GM10266 (cell line): ENCODE measurements around the gene DDX51.

Source experiments
- DNase-seq: peaks from one replicate; pipeline ENCODE4 v3.0.0; 2012; ENCODE audit errors: extremely low spot score
- TF ChIP-seq, protein P1 (sequence below): IDR thresholded peaks from 2 replicates; pipeline ENCODE4 v1.5.1; 2012; ENCODE audit warnings: mild to moderate bottlenecking, low read depth; ENCODE audit not compliant: control insufficient read depth, insufficient read depth; ENCODE audit errors: missing control alignments

The DDX51 gene

DNA sequence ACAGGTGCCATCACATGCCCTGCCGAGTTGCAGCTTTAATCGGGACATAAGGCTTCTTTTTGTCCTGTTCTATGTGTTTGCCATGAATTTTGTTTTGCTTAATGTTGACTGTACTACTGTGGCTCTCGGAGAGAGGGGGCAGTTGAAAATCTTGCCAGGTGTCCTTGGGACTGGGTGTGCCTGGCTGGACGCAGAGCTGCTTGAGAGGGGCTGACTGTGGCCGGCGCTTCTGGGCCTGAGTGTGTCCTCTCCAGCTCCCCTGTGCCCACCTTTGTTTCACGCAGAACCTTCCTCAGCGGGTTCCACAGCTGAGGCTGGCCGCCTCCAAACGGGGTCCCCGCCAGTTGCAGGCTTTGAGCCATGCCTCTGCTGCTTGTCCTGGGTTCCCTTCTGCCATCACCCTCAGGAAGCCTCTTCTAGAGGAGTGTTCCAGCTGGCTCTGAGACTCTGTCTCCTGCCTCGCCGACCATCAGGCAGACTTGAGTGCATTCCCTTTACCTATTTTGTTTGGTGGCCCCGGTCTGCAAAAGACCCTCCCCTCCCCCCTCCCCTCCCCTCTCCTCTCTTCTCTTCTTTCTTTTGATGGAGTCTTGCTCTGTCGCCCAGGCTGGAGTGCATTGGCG is 49.7 kb downstream of the DDX51 start:
- no peak for DNase-seq
- TF ChIP-seq, protein P1, sequence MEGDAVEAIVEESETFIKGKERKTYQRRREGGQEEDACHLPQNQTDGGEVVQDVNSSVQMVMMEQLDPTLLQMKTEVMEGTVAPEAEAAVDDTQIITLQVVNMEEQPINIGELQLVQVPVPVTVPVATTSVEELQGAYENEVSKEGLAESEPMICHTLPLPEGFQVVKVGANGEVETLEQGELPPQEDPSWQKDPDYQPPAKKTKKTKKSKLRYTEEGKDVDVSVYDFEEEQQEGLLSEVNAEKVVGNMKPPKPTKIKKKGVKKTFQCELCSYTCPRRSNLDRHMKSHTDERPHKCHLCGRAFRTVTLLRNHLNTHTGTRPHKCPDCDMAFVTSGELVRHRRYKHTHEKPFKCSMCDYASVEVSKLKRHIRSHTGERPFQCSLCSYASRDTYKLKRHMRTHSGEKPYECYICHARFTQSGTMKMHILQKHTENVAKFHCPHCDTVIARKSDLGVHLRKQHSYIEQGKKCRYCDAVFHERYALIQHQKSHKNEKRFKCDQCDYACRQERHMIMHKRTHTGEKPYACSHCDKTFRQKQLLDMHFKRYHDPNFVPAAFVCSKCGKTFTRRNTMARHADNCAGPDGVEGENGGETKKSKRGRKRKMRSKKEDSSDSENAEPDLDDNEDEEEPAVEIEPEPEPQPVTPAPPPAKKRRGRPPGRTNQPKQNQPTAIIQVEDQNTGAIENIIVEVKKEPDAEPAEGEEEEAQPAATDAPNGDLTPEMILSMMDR = no peak

DNA sequence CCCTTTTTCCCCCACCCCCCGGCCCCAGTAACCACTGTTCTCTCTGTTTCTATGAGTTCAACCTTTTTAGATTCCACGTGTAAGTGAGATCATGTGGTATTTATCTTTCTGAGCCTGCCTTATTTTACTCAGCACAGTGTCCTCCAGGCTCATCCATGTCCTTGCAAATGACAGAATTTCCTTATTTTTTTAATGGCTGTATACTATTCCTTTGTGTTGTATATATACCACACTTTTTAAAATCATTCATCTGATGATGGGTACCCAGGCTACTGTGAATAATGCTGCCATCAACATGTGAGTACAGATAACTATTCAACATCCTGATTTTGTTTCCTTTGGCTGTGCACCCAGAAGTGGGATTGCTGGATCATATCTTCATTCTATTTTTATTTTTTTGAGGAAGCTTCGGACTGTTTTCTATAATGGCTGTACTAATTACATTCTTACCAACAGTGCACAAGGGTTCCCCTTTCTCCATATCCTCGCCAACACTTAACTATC is 54.7 kb downstream of the DDX51 start:
- no peak for DNase-seq
- TF ChIP-seq, protein P1 = no peak
